Measurements from ENCODE around the gene PRKCA.

PRKCA gene

DNA sequence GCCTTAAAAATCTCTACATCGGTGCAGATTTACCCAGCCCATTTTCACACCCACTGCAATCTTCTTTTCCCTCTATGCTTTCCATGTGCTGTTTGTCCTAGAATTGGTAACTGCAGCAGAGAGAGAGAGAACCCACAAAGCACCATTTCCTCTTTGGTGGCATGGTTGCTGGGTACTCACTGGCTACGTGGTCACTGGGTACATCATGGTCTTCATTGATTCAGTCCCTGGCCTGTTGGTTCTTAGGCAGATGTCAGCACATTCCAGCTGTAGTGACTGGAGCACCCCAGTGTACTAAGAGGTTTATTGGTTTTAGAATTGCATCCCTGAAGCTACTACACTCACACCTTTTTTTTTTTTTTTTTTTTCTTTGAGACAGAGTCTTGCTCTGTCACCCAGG, 376.4 kb downstream of the PRKCA start:
- DNase-seq (ENCODE audit: low read depth, low spot score) = no peak

DNA sequence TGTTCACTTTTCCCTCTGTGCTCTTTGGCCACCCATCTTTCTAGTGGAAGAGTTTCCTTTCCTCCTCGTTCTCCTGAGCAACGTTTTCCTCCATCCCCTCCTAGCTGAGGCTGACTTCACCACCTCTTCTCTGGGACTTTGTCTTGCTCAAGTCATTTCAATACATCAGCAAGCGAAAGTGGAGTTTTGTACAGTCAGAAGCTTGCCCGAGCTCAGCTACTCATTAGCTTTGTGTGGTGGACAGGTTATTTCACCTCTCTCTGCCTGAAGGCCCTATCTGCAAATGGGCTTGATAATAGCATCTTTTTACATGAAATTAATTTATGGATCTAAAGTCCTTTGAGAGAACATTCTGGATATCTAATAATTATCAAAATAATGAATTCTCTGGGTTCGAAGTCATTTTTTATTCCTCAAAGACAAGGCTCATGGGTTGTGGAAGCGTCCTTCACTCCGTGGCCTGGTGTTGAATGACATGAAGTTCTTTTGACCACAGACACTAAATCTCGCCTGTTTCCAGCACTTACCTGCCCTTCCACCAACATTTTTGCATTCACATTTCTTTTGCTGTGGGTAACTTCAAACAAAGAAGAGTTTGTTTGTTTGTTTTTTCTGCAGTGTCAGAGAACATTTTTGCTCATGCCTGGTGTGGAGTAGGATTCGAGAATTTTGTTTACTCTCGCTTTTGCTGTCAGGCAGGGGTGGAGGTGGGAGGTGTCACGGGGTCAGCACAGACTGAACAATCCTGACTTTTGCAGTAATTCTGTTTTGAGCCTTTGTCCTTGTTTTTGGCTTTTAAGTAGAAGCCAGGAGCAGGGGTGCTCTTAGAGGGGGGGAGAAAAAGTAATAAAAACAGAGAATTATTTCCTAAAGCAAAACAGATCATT, 377.5 kb downstream of the PRKCA start:
- no peak for DNase-seq (ENCODE audit: low read depth, low spot score)

GRCh38 chr17:66682283-66682682, 379.9 kb downstream of the PRKCA start:
- DNase-seq (ENCODE audit: low read depth, low spot score) = no peak

GRCh38 chr17:66684261-66684660, 381.8 kb downstream of the PRKCA start:
- DNase-seq (ENCODE audit: low read depth, low spot score) = no peak

- DNase-seq (ENCODE audit: low read depth, low spot score) = no peak
Observed at GRCh38 chr17:66684731-66685130, 382.3 kb downstream of the PRKCA start.

GRCh38 chr17:66686601-66687000, 384.2 kb downstream of the PRKCA start:
- DNase-seq (ENCODE audit: low read depth, low spot score) = no peak

- DNase-seq (ENCODE audit: low read depth, low spot score) = no peak
Observed at GRCh38 chr17:66687570-66688284, 385.3 kb downstream of the PRKCA start.

DNA sequence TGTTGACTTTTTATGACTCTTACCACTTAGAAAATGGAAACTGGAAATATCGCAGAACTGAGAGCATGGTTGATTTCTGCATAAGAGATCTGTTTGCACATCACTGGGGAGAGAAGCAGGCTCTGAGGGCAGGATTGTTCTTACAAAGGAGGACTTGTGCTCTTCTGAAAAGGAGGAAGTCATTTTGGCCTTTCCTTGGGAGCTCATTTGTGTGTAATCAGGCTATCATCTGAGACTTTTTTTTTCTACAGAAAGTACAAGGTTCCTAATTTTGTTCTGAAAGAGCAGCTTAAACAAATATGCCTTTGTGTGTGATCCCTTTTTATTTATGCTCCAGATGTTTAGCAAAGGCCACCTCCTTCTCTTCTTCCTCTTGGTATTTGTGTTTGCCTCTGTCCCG, 386.8 kb downstream of the PRKCA start:
- no peak for DNase-seq (ENCODE audit: low read depth, low spot score)

- DNase-seq (ENCODE audit: low read depth, low spot score) = no peak
Observed at GRCh38 chr17:66690166-66690565, 387.8 kb downstream of the PRKCA start.

DNA sequence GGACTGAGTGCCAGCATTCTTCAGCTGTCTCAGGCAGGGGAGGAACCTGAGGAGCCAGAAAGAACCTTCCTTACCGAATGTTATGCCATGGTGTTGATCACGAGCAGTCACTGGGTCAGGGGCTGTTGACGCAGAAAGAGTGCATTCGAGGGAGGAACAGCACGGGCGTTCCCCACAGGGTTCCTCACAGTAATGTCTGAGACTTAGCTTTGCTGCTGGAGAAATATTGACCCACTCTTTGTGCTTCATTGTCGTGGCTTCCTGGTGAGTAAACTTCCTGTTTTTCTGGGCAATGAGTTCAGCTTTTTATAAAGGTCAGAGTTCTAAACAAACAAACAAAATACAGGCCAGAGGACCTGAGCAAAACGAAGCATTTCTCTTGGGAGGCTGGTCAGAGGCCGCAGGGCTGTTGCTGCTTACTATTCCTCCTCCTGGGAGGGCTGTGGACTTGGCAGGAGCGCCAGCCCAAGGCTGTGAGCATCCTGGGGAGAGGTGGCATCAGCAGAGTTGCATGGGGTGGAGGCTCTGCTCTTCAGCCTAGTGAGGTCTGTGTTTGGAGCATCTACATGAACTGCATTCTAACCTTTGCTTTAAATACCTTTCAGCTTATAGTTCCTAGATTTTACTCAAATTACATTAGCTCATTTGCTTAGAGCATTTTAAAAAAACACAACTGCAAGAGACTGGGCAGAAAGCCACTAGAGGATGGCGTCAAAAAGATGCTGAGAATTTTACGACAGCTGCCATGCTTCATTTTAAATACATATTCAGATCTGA, 389.4 kb downstream of the PRKCA start:
- peak; percentile 97 for DNase-seq (ENCODE audit: low read depth, low spot score)

GRCh38 chr17:66692421-66692690, 389.9 kb downstream of the PRKCA start:
- DNase-seq (ENCODE audit: low read depth, low spot score) = no peak

GRCh38 chr17:66695098-66695497, 392.7 kb downstream of the PRKCA start:
- no peak for DNase-seq (ENCODE audit: low read depth, low spot score)

- no peak for DNase-seq (ENCODE audit: low read depth, low spot score)
Observed at GRCh38 chr17:66698270-66698669, 395.9 kb downstream of the PRKCA start.

DNA sequence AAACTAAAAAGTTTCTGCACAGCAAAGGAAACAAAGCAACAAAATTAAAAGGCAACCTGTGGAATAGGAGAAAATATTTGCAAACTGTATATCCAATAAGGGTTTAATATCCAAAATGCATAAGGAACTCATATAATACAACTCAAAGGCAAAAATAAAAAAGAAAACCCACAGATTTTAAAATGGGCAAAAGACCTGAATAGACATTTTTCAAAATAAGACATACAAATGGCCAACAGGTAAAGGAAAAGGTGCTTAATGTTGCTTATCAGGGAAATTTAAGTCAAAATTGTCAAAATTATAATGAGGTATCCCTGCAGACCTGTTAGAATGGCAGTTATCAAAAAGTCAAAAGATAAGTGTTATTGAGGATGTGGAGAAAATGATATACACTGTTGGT, 399.0 kb downstream of the PRKCA start:
- DNase-seq (ENCODE audit: low read depth, low spot score) = no peak

DNA sequence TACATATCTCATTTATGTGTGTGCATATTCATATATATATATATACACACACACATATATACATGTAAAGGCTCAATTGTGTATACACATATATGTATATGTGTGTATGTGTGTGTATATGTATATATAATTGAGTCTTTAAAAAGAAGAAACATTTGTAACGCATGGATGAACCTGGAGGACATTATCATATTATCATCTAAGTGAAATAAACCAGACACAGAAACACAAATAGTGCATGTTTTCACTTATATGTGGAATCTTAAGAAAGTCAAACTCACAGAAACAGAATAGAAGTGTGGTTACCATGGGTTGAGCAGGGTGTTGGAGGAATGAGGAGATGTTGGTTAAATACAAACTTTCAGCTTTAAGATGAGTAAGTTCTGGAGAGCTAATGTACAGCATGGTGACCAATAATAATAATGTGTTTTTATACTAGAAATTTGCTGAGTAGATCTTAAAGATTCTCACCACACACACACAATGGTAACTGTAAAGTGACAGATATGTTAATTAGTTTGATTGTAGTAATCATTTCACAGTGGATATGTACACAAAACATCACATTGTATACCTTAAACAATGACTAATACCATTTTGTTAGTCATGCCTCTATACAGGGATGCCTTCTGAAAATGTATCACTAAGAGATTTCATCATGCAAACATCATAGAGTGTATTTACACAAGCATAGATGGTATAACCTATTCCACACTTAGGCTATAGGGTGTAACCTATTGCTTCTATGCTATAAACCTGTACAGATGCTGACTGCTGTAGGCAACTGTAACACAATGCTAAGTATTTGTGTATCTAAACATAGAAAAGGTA, 399.9 kb downstream of the PRKCA start:
- DNase-seq (ENCODE audit: low read depth, low spot score) = no peak

GRCh38 chr17:66704858-66705520, 402.6 kb downstream of the PRKCA start:
- no peak for DNase-seq (ENCODE audit: low read depth, low spot score)

DNA sequence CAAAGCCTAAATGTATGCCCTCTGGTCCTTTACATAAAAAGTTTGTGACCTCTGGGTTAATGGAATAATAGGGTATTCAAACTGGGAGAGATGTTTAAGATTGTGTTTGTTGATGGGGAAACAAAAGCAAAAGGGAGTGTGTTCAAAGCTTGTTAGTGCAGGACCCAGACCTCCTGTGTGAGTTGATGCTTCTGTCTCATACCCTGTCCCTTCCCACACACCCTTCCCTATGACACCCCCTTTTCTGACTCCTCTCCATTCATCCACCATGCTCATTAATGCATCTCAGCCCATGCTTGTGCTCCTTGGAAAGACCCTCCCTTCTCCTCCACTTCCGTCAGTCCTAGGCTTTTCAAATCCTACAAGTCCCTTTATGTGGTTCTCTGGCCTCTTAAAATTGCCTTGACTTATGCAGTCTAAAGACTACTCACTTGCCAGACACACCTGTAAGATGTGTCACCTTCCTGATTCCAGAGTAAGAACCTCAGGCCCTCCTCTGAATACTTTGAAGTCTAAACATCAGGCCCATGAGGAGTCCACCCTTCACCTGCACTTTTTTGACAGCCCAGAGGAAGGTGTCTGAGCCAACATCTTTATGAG, 404.5 kb downstream of the PRKCA start:
- no peak for DNase-seq (ENCODE audit: low read depth, low spot score)

GRCh38 chr17:66711401-66711800, 409.0 kb downstream of the PRKCA start:
- no peak for DNase-seq (ENCODE audit: low read depth, low spot score)

- peak; percentile 91 for DNase-seq (ENCODE audit: low read depth, low spot score)
Observed at GRCh38 chr17:66711881-66712321, 409.5 kb downstream of the PRKCA start.

GRCh38 chr17:66712453-66712852, 410.0 kb downstream of the PRKCA start:
- DNase-seq (ENCODE audit: low read depth, low spot score) = no peak
